NCI-H2196 (cell line): ENCODE measurements around the gene PEAR1.

Experiments used
- DNase-seq: peaks from one replicate; lab custom pipeline; 2025; ENCODE audit not compliant: unreplicated experiment; lab: John Stamatoyannopoulos, UW

Gene PEAR1

GRCh38 chr1:156935505-156936128 is 42.1 kb downstream of the PEAR1 start:
- DNase-seq, result no peak

GRCh38 chr1:156936191-156936590 is 42.7 kb downstream of the PEAR1 start:
- DNase-seq, result no peak

- no peak for DNase-seq
Measured at GRCh38 chr1:156936721-156937220, 43.3 kb downstream of the PEAR1 start.

GRCh38 chr1:156937883-156938282 is 44.4 kb downstream of the PEAR1 start:
- DNase-seq, result no peak

- DNase-seq, result no peak
Measured at GRCh38 chr1:156938813-156939212, 45.3 kb downstream of the PEAR1 start.

GRCh38 chr1:156939786-156940334 is 46.3 kb downstream of the PEAR1 start:
- DNase-seq, result no peak

- no peak for DNase-seq
Measured at GRCh38 chr1:156941675-156942074, 48.2 kb downstream of the PEAR1 start.

GRCh38 chr1:156942176-156942575 is 48.7 kb downstream of the PEAR1 start:
- DNase-seq, result no peak

- no peak for DNase-seq
Measured at GRCh38 chr1:156942576-156942975, 49.1 kb downstream of the PEAR1 start.

GRCh38 chr1:156943756-156944155 is 50.2 kb downstream of the PEAR1 start:
- no peak for DNase-seq

GRCh38 chr1:156944268-156944667 is 50.8 kb downstream of the PEAR1 start:
- DNase-seq, result no peak

GRCh38 chr1:156944848-156945247 is 51.3 kb downstream of the PEAR1 start:
- no peak for DNase-seq

GRCh38 chr1:156945881-156946661 is 52.6 kb downstream of the PEAR1 start:
- DNase-seq, result peak; percentile 27

GRCh38 chr1:156947127-156947526 is 53.6 kb downstream of the PEAR1 start:
- DNase-seq, result no peak

- no peak for DNase-seq
Measured at GRCh38 chr1:156947818-156948525, 54.5 kb downstream of the PEAR1 start.

- no peak for DNase-seq
Measured at GRCh38 chr1:156948708-156949107, 55.2 kb downstream of the PEAR1 start.

GRCh38 chr1:156949127-156949526 is 55.6 kb downstream of the PEAR1 start:
- DNase-seq, result no peak

GRCh38 chr1:156951371-156951770 is 57.9 kb downstream of the PEAR1 start:
- no peak for DNase-seq

- DNase-seq, result no peak
Measured at GRCh38 chr1:156953571-156953970, 60.1 kb downstream of the PEAR1 start.

GRCh38 chr1:156956333-156956732 is 62.8 kb downstream of the PEAR1 start:
- no peak for DNase-seq

GRCh38 chr1:156957634-156958033 is 64.1 kb downstream of the PEAR1 start:
- no peak for DNase-seq
